ENCODE measurements around the gene OPRM1.
"Not testable (repeated sequence)": the region's sequence is repeated elsewhere in the genome, so short reads cannot be mapped to it uniquely, and the experiment has no call there.

OPRM1 gene

DNA sequence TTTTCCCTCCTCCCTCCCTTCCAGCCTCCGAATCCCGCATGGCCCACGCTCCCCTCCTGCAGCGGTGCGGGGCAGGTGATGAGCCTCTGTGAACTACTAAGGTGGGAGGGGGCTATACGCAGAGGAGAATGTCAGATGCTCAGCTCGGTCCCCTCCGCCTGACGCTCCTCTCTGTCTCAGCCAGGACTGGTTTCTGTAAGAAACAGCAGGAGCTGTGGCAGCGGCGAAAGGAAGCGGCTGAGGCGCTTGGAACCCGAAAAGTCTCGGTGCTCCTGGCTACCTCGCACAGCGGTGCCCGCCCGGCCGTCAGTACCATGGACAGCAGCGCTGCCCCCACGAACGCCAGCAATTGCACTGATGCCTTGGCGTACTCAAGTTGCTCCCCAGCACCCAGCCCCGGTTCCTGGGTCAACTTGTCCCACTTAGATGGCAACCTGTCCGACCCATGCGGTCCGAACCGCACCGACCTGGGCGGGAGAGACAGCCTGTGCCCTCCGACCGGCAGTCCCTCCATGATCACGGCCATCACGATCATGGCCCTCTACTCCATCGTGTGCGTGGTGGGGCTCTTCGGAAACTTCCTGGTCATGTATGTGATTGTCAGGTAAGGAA is at the start of gene OPRM1:
TSS of gene OPRM1 (plus strand) at position 10 of the 612 bp plus-strand sequence. CDS start at position 315, 305 bp downstream.
- DNase-seq, result no peak

DNA sequence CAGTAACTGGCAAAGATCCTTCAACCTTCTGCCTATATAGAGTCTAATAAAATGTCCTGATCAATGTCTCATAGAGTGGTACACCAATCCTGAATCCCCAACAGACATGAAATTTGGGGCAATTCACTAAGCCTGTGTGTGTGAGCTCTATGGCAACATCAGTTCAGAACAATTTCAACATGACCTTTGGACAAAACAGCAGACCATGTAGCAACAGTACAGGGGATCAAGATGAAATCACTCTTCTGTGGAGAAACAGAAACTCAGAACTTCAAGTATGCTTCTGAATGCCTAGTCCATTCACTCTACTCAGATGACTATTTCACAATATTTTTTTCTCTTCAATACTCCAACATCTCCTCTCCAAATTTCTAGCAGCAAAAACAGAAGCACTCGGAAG is 49.1 kb upstream of the OPRM1 start:
- no peak for DNase-seq

DNA sequence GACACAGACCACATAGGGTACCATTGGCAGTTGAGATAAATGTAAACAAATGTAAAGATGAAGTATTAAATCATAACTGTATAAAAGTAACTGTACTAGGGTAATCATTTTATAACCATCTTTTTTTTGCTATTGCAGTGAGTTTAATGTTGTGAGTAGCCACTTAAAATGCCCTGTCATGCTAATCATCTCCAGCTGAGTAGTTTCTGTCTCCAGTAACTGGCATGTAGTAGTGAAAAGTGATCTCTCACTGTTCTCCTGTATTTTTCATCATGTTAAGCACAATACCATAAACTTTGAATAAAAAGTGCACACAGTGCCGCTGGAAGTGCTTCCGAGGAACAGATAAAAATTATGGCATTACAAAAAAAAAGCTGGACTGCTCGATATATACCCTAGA is 45.0 kb upstream of the OPRM1 start:
- DNase-seq, result no peak

GRCh38 chr6:153994811-153995210 is 44.2 kb upstream of the OPRM1 start:
- no peak for DNase-seq

- DNase-seq, result no peak
Observed at GRCh38 chr6:153997221-153997620, 41.8 kb upstream of the OPRM1 start.

DNA sequence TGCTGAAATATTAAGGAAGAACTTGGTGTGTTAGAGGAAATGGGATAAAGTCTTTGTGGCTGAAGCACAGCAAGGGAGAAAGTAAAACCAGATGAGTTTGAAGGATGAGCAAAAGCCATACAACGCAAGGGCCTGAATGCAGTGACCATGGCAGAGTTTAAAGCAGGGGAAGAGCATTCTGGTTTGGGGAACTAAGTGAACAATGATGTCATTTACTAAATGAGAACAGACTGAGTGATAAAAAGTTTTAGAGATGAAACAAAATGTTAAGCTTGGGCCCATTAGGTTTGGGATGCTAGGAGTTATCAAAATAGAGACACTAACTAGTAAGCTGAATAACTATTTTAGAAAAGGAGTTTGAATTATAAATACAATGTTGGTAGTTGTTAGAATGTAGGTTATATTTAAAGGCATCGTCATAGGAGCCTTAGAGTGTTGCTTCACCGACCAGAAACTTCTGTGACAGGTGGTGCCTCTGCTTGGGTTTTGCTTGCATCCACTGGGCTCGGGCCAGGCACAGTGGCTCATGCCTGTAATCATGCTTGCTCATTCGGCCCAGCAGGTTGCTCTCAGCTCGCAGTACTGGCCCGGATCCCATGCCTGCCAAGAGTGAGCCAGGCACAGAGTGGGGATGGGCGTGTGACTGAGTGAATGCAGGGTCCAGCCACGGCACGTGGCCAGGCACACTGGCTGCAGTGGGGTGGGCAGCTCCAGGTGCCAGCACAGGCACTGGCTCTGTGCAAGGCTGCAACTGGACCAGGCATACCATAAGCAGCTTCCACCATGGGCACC is 37.4 kb upstream of the OPRM1 start:
- DNase-seq, result no peak

GRCh38 chr6:154002894-154003293 is 36.1 kb upstream of the OPRM1 start:
- no peak for DNase-seq

GRCh38 chr6:154010371-154010770 is 28.7 kb upstream of the OPRM1 start:
- no peak for DNase-seq

- no peak for DNase-seq
Observed at GRCh38 chr6:154012852-154013251, 26.2 kb upstream of the OPRM1 start.

DNA sequence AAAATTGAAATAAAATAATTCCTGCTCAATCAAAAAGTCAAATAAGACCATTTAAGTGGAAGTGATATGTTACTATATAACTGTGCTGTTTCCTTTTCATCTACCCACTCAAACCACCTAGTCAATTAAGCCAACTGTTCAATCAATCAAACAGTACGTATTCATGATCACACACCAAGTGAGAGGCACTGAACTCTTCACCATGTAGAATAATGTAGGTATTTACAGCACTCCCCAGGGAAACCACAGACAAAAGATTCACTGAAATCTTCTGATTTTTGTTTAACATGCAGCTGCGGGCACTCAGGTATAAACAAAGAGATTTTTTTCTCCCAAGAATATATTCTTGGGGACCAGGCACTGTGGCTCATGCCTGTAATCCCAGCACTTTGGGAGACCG is 21.3 kb upstream of the OPRM1 start:
- DNase-seq, result no peak

DNA sequence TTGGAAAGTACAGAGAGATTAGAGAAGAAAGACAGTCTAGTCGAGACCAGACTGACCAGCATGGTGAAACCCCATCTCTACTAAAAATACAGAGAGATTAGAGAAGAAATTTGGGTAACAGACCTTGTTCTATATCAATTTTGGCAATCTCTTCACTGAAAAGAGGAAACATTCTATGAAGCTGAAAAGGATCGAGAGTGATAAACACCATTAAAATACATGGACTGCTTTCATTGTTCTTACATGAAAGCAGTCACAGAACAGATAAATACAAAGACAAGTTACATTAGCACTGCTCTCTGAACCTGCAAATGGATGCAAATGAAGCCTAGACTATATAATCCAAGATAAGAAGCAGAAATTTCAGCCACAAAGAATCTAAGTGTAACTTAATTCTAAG is 8.4 kb upstream of the OPRM1 start:
- DNase-seq, result no peak

DNA sequence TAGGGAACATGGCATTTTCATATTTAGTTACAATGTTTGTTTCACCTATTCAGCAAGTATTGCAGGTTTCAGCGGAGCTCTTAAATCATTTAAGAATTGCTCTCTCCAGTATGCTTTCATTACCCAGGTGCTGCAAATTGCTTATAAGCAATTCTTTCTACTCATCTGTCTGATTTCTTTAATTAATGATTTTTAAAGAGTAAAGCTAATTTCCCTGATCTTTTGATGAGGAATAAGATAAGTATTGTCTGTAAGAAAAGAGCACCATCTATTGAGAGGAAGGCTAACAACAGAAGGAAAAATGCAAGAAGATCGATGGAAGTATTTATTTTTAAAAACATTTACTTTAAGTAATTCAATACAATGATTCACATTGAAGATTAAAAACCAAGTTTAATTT is 2.0 kb downstream of the OPRM1 start:
- DNase-seq, result no peak

DNA sequence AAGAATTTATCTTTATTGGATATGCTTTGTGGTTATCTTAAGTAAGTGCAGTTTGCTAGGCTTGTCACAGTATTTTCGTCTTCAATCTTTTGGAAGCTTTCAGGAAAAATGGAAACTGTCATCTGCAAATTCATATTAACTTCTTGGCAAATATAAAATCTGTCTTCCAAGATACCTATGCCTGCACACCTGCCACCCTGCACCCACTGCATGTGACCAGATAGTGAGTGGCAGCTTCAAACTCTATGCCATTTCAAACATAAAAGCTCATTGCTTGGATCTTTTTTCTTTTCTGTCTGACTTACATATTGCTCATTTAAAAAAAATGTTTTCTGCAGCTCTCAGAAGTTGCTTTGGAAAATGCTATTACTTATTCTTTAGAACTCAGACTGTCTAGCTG is 14.1 kb downstream of the OPRM1 start:
- no peak for DNase-seq

DNA sequence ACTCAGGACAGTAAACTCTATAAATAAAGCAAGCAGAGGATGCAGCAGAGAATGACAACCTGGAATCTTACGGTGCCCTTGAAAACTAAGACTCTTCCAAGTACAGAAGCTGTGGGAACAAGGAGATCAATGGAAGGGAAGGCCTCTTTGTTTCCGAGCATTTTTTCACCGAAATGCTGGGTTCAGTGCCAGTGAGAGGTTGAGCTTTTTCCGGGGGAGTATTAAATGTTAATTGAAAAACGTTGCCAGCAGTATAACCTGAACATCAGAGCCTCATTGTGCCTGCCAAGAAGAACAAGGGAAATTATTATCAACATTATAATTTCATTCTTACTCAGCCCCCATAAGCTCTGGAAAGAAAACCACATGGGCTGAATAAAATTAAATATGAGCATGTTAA is 17.5 kb downstream of the OPRM1 start:
- no peak for DNase-seq

- no peak for DNase-seq
Observed at GRCh38 chr6:154057098-154057497, 18.1 kb downstream of the OPRM1 start.

- no peak for DNase-seq
Observed at GRCh38 chr6:154058963-154059680, 20.1 kb downstream of the OPRM1 start.

GRCh38 chr6:154060076-154060475 is 21.0 kb downstream of the OPRM1 start:
- DNase-seq, result no peak

- DNase-seq, result no peak
Observed at GRCh38 chr6:154070041-154070440, 31.0 kb downstream of the OPRM1 start.

DNA sequence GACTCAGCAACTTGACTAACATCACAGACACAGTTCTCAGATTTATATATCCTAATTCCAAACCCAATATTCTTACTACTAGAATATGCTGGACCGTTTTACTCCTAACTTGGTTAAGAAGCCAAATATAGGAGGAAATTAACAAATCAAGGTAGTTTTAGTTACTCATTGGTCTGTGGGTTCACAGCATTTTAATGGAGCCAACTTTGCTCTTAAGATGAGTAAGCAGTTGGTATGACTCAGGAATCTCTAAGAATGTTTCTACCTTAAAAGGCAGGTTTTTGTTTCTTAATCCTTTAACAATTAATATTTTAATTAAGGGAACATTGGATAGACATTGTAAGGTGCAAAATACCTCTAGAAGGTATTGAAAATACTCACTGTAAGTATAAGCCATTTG is 31.6 kb downstream of the OPRM1 start:
- no peak for DNase-seq

DNA sequence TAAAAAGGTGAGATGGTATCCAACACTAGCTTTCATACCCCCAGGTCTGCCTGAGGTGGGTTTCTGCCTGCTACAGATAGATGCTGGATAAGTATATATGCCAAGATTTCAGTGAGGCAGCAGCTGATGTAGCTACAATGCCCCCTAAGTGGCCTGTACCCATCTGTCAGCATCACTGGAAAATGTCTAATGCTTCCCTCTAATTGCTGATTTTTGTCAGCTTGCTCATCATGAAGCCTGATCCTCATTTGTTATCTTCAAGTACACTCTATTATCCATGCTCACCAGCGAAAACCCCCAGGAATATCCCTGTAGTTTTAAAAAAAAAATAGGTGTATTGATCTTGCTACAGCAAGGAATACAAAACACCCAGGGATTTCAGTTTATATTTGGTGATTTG is 32.2 kb downstream of the OPRM1 start:
- no peak for DNase-seq

DNA sequence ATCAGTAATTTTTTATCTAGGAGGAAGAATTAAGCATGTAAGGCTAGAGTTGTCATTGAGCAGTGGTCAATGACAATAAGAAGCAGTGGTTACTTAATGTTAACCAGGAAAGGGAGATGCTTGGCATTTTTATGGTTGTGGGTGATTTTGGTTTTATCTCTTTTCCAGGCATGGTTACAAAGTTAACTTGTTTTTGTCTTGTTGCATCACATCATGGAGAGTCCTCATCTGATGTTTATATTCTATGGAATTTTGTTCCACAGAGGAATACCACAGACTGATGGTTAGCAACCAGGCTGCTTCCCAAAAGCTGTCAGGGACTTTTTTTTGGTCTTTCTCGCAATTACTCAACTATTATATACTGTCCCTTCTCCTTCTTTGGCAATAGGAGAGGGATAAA is 32.7 kb downstream of the OPRM1 start:
- DNase-seq, result no peak

- not testable (repeated sequence) for DNase-seq
Observed at GRCh38 chr6:154078596-154078995, 39.6 kb downstream of the OPRM1 start.

DNA sequence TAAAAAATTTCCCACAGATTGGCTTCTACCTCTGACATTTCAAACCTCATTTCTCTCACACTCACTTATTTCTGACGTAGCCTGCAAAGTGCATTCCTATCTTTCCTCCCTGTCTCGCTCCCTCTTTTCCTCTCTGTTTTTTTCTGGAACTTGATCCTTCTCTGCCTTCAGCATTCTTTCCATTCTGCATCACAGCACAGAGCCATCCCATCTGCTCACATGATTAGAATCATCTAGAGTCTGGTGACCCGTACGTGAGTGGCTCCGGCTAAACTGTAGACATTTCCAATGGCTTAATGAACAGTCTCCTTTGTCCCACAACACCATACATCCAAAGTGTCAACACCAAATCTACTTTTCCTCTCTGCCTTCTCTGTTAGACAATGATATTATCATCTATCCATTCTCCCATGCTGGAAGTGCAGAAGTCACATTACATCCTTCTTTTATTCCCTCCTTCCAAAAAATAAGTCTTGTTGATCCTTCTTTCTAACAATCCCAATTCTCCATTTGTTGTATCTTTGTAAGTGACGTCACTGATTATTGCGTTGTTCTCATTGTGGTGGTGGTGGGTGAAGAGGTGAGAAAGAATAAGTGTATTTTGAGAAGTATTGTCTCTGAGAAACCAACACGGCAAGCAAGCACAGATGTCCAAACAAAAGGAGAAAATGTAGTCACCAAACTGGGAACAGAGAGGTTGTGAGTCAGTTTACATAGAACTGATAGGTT is 41.6 kb downstream of the OPRM1 start:
- DNase-seq, result no peak
